Fibroblast of gingiva (primary cell): Measurements from ENCODE around the gene CCT8.
"Not testable (repeated sequence)": the region's sequence is repeated elsewhere in the genome, so short reads cannot be mapped to it uniquely, and the experiment has no call there.

Source experiments
- DNase-seq: peaks from one replicate; pipeline ENCODE4 v3.0.0-alpha.2; 2011; ENCODE audit warnings: low read depth

CCT8 gene

DNA sequence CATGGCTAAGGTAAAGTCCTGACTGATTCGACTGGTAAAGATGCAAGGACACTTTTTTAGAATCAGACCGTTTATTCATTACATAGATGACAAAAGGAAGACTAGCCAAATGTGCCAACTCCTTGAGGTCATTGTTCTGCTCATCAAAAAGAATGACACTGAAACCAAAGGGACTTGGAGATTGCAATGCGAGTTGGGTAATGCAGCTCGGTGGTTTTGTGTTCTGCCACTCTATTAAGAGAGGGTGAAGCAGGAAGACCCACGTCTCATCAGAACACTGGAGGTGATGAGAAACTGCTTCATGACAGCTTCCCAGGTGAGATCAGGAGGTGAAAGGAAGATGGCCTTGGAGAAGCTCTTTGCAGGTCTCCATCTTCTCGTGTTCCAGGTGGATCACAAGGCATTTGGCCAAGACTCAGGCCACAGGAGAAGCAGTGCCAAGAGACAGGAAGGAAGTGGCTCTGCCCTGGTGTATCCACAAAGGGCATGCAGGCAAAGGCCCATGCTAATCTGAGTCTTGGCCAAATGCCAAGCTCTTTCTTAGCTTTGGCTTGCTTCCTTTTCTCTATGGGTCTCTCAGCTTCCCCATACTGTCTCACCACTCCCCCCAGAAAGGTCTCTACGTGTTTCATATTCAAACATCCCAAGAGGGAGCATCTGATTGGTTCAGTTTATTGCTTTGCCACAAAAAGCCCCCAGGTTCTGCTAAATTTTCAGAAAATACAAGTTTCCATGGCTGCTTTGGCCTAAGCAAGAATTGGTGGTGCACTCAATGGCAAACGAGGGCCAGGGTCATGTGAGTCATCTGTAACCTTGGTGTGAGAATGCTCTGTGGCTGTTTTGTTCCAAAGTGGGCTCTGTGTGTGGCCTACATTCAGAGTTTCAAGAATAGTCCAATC, 5.7 kb upstream of the CCT8 start:
- DNase-seq: no peak

- DNase-seq: no peak
Measured at GRCh38 chr21:29077651-29078090, 4.2 kb upstream of the CCT8 start.

GRCh38 chr21:29076731-29077640, 3.5 kb upstream of the CCT8 start:
- not testable (repeated sequence) for DNase-seq

DNA sequence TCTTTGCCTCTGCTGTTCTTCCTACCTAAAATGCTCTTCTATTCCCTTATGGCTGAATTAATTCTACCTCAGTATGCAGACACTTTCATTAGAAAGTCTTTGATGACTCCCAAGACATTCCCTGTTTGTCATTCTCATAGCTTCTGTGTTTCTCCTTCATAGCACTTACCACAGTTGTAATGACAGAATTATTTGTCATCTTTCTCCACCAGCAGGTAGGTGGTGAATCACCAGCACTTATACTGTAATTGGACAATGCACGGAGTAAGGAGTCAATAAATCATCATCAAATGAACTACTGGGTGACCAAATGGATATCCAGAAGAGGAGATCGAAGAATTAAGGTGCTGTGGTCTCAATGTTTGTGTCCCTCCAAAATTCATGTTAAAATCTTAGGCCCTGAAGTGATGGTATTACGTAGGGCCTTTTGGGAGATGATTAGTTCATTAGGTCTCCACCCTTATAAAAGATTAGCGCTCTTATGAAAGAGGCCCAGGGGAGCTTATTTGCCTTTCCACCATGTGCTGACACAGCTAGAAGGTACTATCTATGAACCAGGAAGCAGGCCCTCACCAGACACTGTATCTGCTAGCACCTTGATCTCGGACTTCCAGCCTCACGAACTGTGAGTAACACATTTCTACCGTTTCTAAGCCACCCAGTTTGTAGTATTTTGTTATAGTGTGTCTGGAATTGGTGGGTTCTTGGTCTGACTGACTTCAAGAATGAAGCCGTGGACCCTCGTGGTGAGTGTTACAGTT, 2.4 kb upstream of the CCT8 start:
- no peak for DNase-seq

DNA sequence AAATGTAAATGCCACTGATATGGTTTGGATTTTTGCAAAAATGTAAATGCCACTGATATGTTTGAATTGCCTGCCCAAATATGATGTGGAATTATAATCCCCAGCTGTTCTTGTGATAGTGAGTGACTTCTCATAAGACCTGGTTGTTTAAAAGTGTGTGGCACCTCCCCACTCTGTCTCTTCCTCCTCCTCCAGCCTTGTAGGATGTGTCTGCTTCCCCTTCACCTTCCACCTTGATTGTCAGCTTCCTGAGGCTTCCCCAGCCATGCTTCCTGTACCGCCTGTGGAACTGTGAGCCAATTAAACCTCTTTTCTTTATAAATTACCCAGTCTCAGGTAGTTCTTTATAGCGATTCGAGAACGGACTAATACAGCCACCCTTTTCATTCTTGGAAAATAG, 1.3 kb upstream of the CCT8 start:
- no peak for DNase-seq

DNA sequence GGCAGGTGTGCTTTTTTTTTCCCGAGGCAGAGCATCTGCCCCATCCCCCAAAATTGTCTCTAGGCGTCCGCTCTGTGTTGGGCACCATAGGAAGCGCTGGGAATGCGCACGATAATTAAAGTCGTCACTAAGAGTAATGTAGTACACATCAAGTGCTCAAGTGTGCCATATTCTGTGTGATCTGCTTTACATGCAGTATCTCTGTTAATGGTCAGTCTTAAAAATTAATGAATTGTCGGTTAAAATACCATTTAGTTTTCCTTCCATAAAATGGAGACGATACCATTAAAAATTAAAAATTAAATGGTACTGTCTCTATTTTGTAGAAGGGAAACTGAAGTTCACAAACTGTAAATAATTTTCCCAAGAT, 544 bp upstream of the CCT8 start:
- DNase-seq: no peak

DNA sequence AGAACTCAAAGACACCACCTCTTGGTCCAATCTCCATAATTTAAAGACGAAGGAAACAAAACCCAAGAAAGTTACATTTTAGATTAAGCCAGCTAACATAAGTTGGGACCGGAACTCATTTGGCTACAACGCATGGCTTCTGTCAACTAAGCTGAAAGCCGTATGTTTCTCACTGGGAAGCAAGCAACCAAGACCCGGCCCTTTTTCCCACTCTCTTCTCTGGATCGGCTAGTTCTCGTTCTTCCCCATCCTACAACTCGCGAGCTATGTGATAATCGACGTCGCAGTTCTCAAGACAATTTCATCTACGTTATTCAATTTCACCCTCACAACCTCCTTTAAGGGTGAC, 601 bp downstream of the CCT8 start:
- peak; percentile 18 for DNase-seq

GRCh38 chr21:29064850-29065481, 8.5 kb downstream of the CCT8 start:
- DNase-seq: no peak

GRCh38 chr21:29056538-29057050, 16.9 kb downstream of the CCT8 start:
- DNase-seq: no peak

- no peak for DNase-seq
Measured at GRCh38 chr21:29056005-29056404, 17.4 kb downstream of the CCT8 start.

GRCh38 chr21:29055080-29055479, 18.4 kb downstream of the CCT8 start:
- no peak for DNase-seq

GRCh38 chr21:29053656-29054055, 19.8 kb downstream of the CCT8 start:
- no peak for DNase-seq

GRCh38 chr21:29053011-29053553, 20.4 kb downstream of the CCT8 start:
- no peak for DNase-seq

DNA sequence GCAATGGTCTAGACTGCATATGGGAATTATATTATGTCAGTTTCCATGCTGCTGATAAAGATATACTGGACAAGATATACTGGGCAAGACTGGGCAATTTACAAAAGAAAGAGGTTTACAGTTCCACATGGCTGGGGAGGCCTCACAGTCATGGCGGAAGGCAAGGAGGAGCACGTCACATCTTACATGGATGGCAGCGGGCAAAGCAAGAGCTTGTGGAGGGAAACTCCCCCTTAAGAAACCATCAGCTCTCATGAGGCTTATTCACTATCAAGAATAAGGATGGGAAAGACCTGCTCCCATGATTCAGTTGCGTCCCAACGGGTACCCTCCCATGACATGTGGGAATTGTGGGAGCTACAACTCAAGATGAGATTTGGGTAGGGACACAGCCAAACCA, 21.2 kb downstream of the CCT8 start:
- DNase-seq: no peak

GRCh38 chr21:29034678-29035077, 38.8 kb downstream of the CCT8 start:
- no peak for DNase-seq

- no peak for DNase-seq
Measured at GRCh38 chr21:29033871-29034270, 39.6 kb downstream of the CCT8 start.

DNA sequence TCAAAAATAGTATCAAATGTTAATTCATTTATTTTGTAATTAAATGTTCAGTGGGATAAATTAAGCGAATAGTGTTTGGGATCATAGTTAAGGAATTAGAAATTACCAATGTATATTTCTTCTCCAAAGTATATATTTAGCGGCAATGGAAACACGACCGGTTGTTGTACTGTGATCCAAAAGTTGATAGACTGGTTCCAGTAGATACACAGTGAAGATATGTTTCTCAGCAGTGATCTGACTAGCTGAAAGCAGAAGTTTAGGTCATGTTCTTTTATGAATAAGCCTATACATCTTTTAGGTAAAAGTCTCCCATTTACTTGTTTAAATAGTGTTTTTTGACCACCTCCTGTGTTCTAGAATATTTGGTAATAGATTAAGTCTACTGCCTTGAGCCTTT, 40.1 kb downstream of the CCT8 start:
- DNase-seq: no peak

DNA sequence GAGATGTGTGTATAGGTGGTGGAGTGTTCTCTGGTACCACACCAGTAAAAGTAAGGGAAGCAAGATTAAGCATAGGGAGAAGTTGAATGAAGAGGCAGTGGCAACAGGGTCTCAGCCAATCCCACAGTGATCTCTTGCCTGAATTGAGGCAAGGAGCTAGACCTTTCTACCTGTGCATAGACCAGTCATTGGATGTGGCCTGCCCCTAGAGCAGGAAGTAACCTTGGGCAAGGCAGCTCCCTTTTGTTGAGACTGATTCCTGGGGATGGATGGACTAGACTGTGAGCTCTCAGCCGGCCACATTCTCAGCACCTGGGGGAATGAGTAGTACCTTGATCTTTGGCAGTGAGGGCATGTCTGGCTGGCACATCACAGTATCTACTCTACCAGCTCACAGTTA, 42.5 kb downstream of the CCT8 start:
- no peak for DNase-seq

GRCh38 chr21:29029524-29029923, 43.9 kb downstream of the CCT8 start:
- no peak for DNase-seq

- peak; percentile 6 for DNase-seq
Measured at GRCh38 chr21:29025328-29025713, 48.1 kb downstream of the CCT8 start.
